ENCODE data around the gene LEMD2.

LEMD2 gene

GRCh38 chr6:33794910-33795623 lies 6.1 kb upstream of the LEMD2 start:
- no peak for DNase-seq (ENCODE audit: low read depth in 2 of 2)

GRCh38 chr6:33792981-33793380 lies 4.1 kb upstream of the LEMD2 start:
- DNase-seq (ENCODE audit: low read depth in 2 of 2), result no peak

GRCh38 chr6:33791620-33792019 lies 2.7 kb upstream of the LEMD2 start:
- no peak for DNase-seq (ENCODE audit: low read depth in 2 of 2)

DNA sequence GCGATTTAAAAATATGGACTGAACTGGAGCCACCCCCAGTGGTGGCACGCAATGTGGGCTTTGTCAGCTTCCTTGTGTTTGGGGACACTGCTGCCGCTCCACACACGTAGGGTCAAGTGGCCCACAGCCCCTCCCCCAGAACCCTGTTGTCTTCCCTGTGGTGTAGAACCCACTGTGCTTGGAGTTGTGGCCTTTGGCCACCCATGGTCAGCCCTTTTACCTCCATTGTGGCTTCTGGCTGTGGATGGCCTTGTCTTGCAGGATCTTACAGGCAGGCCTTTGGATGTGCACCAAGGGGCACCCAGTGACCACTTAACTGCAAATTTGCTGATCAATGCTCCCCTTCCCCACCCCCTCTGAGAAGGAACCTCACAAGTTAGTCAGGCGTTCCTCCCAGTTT lies 2.0 kb upstream of the LEMD2 start:
- DNase-seq (ENCODE audit: low read depth in 2 of 2), result no peak

- DNase-seq (ENCODE audit: low read depth in 2 of 2), result no peak
Observed at GRCh38 chr6:33790379-33790778, 1.4 kb upstream of the LEMD2 start.

DNA sequence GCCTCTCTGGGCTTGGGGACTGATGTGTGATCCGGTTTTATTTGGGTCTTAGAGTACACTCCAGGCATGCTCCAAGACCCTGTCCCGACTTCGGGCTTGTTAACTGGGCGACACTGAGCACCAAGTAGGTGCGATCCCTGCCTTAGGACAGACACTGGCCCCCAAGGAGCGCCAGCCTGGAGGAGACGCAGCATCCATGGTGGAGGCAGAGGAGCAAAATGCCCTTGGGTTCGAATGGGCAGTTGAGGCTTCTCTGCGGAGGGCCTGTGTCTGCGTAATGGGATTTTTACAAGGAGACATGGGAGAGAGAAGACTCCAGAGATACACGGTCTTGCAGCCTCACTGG lies 593 bp upstream of the LEMD2 start:
- no peak for DNase-seq (ENCODE audit: low read depth in 2 of 2)

DNA sequence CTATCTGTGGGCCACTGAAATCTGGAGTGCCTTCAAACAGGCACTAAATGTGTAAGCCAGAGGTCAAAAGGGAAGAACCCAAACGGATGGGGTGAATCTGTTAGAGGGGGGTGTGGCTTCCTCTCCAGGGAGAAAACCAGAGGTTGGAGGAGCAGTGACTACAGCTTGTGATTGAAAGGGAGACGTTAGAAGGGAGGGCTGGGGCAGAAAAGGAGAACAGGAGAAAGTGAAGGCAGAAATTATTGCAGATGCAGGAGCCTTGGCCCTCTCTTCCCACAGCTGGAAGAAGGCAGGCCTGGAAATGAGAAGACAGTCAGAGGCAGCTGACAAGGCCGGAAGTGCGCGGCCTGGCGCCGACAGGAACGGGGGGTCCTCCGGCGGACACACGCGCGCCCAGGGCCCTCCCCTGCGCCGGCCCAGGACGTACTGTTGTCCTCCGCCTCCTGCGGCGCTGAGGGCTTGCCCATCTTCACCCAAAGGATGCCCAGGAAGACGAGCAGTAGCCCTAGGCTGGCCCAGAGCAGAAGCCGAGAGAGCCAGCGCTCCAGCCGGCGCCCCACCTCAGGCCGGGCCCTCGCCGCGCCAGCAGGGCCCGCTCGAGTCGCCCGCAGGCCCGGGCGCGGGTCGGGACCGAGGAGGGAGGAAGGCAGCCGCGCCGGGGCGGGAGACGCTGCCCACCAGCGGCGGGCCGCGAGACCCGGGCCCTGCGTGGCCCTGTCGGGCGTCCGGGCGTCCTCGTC lies 806 bp downstream of the LEMD2 start:
- DNase-seq (ENCODE audit: low read depth in 2 of 2), result peak; percentile 11 to 30

DNA sequence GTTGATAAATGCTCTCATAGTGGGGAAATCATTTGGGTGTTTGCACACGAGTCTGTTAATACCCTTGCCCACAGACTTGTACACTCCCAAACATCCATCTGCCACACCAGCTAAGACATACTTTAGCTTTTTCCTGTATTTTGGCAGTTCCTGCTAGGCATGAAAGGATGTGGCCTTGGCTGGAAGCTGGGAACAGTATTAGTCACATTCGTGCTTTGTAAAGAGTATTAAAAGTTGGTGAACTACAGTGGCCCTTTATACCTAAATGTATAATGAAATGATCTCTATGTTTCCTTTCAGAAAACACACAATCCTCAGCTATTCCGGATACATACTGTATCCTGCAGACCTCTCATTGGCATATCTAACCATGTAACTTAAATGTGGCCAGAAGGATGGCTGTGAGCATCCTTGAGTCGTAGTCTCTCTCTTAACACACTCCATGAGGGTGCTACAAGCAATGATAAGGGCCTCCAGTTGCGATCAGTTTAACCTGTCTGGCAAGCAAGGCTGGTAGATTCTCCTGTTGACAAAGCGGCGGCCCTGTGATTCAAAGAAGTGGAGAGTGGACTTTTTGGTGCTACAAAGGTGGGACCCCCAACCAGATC lies 1.5 kb downstream of the LEMD2 start:
- DNase-seq (ENCODE audit: low read depth in 2 of 2), result no peak

DNA sequence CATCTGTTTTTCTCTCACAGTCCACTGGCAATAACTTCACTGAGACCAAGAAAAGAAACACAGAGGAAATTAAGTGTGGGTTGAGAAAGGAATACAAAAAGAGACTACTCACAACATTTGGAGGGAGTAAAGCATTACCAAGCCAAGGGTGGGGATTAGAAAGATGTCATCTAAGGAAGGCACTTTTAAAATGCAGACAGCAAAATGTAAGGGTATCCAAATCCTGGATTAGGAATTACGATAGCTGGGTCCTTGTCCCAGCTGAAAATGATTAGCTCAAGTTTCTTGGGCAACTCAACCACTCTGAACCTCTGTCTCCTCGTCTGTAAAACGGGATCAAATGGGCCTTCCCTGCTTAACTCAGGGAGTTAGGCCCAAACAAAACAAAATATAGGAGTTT lies 2.2 kb downstream of the LEMD2 start:
- DNase-seq (ENCODE audit: low read depth in 2 of 2), result no peak

DNA sequence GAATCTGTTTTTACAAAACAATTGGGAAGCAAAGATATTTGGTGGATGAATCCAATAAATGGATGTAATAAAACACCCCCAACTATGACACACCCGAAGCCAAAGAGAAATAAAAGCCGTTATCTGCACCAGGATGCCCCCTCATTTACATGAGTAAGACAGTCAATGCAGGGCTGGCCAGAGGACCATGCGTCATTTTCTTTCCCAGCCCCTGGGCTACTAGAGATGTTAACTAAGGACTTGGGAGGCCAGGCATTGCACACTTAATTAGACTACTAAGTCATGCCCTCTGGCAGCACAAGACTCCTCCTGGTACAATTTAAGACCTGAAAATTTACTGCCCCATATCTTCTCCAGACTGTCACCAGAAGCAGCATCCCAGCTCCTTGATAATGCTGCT lies 3.2 kb downstream of the LEMD2 start:
- DNase-seq (ENCODE audit: low read depth in 2 of 2), result no peak

DNA sequence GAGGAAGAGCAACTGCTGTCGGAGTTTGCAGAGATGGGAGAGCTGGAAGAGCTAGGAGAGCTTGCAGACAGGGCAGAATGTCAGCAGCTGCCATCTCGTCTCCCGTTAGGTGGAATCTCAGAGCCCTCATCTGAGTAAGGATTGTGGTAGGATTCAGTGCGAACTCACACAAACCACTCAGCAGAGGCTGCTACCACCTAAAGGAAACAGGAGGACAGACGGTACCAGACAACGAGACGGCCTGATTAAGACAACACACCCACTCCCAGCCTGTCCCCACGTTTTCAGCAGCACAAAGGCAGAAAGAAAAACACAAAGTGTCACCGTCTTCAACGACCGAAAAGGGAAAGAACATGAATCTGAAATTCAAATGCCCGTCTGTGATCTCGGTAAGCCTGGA lies 4.1 kb downstream of the LEMD2 start:
- no peak for DNase-seq (ENCODE audit: low read depth in 2 of 2)

DNA sequence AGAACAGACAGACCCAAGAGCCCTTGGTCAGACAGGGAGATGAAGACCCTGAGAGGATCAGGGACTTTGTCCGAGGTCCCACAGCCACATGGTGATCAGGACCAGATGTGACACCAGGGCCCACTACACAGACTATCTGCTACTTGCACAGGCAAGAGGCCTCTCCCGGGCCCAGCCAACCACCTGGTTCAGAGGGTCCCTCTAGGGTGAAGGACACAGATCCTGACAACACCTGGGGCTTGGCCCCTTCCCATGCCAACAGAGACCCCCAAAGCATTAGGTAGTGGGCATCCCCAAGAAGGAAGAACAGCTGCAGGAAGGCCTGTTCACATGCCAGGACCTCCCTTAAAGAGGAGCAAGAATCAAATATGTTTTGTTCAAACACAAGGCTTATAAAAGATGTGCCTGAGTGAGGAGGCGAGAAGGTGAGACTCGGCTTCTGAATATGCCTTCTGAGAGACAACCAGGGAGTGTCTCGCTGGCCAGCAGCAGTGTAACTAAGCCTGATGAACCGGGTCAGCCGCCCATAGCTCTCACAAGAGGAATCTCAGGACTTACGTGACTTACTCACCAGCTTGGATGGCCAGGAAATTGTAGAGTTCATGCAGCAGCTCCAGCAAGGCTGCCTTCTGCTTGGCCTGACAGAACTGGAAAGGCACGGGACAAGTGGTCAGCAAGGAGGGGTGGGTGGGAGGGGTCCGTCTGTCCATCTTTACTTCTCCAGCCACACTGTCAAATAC lies 5.0 kb downstream of the LEMD2 start:
- DNase-seq (ENCODE audit: low read depth in 2 of 2), result no peak

GRCh38 chr6:33782561-33782960 lies 6.4 kb downstream of the LEMD2 start:
- DNase-seq (ENCODE audit: low read depth in 2 of 2), result no peak

- DNase-seq (ENCODE audit: low read depth in 2 of 2), result no peak
Observed at GRCh38 chr6:33781131-33781975, 7.6 kb downstream of the LEMD2 start.

- DNase-seq (ENCODE audit: low read depth in 2 of 2), result no peak
Observed at GRCh38 chr6:33779895-33780294, 9.0 kb downstream of the LEMD2 start.

GRCh38 chr6:33779290-33779689 lies 9.6 kb downstream of the LEMD2 start:
- DNase-seq (ENCODE audit: low read depth in 2 of 2), result no peak

DNA sequence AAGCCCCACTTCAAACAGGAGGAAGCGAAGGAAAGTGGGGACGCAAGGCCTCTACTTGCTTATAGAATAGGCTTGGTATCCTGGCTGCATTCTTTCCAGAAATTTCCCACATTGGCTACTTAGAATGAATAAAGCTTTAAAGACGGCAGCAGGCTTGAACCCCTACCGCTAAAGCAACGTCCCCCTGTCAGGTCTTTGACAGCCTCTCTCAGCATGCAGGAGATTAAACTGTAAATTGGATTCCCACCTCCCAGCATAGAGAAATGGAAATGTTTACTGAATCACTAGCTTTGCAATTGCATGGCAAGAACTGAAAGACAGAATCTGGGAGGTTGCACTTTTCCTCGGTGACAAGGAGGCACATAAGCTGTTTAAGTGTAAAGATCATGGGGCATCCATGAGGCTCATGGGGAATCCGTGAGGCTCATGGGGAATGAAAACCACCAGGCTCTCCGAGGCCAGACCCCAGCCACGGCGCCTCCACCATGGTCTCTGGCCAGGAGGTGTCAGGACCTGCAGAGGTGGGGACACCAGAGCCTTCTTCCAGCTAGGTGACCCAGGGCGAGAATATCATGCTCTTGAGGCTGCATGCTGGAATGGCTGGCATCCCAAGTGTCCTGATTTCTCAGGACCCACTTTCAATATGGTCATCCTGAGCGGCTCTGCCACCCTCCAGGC lies 10.3 kb downstream of the LEMD2 start:
- no peak for DNase-seq (ENCODE audit: low read depth in 2 of 2)

GRCh38 chr6:33777398-33778388 lies 11.2 kb downstream of the LEMD2 start:
- no peak for DNase-seq (ENCODE audit: low read depth in 2 of 2)

- DNase-seq (ENCODE audit: low read depth in 2 of 2), result no peak
Observed at GRCh38 chr6:33776764-33777163, 12.2 kb downstream of the LEMD2 start.

DNA sequence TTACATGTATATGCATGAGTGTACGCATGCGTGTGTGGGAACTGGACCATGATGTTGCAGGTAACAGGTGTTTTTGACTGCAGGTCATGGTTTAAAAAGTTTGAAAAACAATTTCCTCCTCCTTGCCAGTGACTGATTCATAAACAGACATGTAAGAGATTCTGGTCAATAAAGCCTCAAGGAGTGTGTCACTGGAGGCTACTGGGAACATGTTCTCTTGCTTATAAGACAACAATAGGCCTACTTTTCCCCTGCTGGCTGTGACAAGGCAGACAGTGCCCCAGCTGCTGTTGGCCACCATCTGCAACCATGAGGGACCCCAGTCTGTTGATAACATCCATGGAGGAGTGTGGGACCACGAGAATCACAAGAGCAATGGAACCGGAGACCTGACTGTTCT lies 12.7 kb downstream of the LEMD2 start:
- no peak for DNase-seq (ENCODE audit: low read depth in 2 of 2)

Data from stimulated activated CD4-positive, alpha-beta T cell treated with anti-CD3 and anti-CD28 coated beads, Interleukin-15, amount 100 ng/mL, for 48 hours (primary cell).